Non-pigmented ciliary epithelial cell (primary cell): ENCODE results near the gene RPL7A.
"Not testable (repeated sequence)": the region's sequence is repeated elsewhere in the genome, so short reads cannot be mapped to it uniquely, and the experiment has no call there.

ENCODE experiments used
- DNase-seq: peaks from one replicate; pipeline ENCODE4 v3.0.0-alpha.2; 2010; ENCODE audit warnings: low read depth

RPL7A gene

DNA sequence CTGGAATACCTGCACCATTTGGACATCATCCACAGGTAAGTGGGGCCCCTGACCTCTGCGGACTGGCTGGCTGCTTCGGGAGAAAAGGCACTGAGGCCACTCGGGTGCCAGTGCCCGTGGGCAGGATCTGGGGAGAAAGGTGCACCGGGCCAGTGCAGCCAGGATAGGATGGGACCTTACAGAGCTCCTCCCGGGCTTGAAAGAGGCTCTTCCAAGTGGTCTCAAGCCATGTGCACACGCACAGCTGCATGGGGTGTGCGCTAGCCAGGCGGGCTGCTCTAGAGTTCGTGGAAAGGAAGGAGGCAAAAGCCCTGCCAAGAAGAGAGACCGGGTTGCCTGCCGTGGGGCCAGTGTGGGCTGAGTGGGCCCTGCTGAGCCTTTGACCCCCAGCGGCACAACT lies 41.5 kb downstream of the RPL7A start:
- no peak for DNase-seq

DNA sequence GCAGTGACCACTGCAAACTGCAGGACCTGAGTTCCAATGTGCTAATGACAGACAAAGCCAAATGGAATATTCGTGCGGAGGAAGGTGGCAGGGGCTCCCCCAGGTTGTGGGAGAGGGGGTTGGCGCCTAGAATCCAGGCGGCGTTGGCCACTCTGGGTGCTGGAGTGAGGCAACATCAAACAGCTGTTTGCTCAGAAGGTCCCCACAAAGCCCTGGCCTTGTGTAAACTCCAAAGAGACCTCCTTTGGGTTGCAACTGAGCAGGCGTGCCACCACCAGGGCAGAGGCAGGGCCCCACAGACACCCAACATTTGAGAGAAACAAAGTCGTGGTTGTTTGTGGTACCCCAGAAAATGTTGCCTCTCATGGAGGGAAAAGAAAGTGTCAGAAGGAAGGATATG lies 42.7 kb downstream of the RPL7A start:
- no peak for DNase-seq

DNA sequence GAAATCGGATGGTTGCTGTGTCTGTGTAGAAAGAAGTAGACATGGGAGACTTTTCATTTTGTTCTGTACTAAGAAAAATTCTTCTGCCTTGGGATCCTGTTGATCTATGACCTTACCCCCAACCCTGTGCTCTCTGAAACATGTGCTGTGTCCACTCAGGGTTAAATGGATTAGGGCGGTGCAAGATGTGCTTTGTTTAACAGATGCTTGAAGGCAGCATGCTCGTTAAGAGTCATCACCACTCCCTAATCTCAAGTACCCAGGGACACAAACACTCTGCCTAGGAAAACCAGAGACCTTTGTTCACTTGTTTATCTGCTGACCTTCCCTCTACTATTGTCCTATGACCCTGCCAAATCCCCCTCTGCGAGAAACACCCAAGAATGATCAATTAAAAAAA lies 43.4 kb downstream of the RPL7A start:
- not testable (repeated sequence) for DNase-seq

DNA sequence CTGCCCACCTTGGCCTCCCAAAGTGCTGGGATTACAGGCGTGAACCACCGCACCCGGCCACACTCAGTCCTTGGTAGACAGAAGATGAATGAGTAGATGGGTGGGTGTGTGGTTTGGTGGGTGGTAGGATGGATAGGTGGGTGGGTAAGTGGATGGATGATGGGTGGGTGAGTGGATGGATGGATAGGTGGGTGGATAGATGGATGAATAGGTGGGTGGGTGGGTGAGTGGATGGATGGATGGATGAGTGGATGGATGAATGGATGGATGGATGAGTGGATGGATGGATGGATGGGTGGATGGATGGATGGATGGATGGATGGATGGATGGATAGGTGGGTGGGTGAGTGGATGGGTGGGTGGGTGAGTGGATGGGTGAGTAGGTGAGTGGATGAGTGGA lies 44.3 kb downstream of the RPL7A start:
- not testable (repeated sequence) for DNase-seq

DNA sequence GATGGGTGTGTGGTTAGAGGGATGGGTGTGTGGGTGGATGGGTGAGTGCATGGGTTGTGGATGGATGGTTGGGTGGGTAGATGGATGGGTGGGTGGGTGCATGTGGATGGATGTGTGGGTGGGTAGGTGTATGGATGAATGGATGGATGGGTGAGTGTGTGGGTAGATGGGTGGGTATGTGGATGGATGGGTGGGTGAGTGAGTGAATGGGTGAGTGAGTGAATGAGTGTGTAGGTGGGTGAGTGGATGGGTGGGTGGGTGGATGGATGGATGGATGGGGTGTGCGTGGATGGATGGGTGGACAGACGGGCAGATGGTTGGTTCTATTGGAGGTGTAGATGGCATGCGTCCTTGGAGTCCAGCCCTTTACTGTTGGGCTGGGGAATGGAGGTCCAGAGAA lies 45.4 kb downstream of the RPL7A start:
- no peak for DNase-seq

DNA sequence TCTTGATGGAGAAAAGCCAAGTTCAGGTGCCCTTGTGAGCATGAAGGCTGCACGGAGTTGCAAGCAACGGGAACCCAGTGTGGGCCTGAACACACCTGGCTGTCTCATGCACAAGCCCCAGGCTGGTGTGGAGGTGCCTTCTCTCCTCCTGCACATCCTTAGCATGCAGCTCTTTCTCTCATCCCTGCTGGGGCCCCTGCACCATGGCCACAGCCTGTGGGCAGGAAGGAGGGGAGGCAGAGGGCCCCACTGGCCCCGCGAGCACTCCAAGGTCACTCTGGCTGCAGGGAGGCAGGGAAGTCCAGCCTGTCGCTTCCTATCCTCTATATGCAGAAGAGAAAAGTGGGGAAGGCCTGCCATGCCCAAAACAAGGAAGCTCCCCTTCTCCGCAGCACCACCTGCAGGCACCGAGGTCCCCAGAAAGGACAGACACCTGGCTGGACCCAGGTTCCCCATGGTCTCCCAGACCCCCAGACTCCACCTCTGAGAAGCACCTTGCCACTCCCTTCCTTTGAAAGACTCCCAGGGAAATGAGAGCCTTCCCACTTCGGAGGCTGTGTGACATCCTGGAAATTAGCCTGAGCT lies 46.8 kb downstream of the RPL7A start:
- no peak for DNase-seq

DNA sequence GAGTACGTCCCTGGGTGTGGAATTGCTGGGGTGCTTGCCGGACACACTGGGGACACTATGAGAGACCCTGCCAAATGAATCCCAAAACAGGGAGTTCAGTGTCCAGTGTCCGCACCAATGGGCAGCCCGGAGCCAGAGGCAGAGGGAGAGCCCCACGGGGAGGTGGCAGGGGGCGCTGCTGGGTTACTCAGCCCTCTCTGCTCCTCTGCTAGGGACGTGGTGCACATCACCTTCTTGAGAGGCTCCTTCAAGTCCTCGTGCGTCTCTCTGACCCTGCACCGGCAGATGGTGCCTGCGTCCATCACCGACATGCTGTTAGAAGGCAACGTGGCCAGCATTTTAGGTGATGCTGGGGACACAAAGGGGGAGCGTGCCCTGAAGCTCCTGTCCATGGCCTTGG lies 48.9 kb downstream of the RPL7A start:
- no peak for DNase-seq

DNA sequence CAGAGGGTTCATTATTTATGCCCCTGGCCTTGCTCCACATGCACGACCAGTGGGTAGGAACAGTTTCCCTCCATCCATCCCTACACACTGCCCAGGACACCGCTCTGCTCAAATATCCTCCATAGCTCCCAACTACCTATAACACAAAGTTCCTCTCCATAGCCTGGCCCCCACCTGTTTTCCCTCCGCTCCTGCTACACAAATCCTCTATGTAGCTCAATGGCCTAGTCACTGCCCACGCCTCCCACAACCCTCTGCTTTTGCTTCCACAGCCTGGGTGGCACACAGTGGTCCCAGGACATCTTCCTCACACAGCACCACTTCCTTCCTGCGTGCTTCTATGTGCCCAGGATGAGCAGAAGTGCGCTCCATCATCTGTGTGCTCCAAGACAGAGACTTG lies 49.4 kb downstream of the RPL7A start:
- DNase-seq = no peak

DNA sequence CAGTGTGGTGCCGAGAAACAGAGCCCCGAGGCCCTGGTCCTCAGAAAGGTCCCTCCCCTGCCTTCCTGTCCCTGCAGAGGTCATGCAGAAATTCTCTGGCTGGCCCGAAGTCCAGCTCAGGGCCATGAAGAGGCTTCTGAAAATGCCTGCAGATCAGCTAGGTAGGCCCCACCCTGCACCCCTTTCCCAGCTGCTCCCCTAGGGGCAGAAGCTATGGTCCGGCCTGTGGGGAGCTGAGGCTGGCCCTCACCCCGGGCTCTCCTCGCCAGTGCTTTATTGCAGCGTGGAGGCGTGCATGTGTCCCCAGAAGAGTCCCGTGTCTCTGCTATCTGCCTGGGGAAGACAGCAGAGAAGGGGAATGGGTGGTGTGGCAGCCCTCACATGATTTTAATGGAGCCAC lies 49.9 kb downstream of the RPL7A start:
- DNase-seq = no peak

DNA sequence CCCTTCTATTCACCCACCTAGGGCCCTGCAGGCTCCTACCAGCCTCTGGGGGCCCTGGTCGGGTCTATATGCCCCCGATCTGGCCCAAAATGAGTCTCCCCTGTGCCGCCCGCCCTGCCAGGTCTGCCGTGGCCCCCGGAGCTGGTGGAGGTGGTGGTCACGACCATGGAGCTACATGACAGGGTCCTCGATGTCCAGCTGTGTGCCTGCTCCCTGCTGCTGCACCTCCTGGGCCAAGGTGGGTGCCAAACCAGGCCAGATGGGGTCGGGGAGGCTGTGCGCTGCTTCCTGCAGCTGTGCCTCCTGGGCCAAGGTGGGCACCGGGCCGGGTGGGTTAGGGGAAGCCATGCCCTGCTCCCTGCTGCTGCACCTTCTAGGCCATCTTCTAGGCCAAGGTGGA lies 52.3 kb downstream of the RPL7A start:
- DNase-seq = no peak
